Esophagus (tissue), 2 donors: Measurements from ENCODE around the gene GALNTL6. TPM values are rescaled to one million over a fixed set of nuclear protein-coding genes. Genes with fewer than 3 reads are reported as not detected.

ENCODE experiments used
- H3K27ac ChIP-seq, 2 donors: one replicate each; pipeline ENCODE4 v1.5.1; 2013; ENCODE audit warnings: low read depth in 2 of 2, mild to moderate bottlenecking in 2 of 2, inconsistent platforms in 1 of 2, low read length in 1 of 2, moderate library complexity in 1 of 2
- H3K27me3 ChIP-seq, 2 donors: one replicate each; pipeline ENCODE4 v1.6.1; 2013; ENCODE audit warnings: low read length in 2 of 2, control low read depth in 1 of 2, mild to moderate bottlenecking in 1 of 2; ENCODE audit not compliant: insufficient read depth in 2 of 2, control insufficient read depth in 1 of 2
- H3K36me3 ChIP-seq, 2 donors: one replicate each; pipeline ENCODE4 v1.6.1; 2013; ENCODE audit warnings: low read length in 1 of 2; ENCODE audit not compliant: control insufficient read depth in 2 of 2, insufficient read depth in 2 of 2
- H3K4me1 ChIP-seq, 2 donors: one replicate each; pipeline ENCODE4 v1.6.1; 2013; ENCODE audit warnings: low read length in 1 of 2; ENCODE audit not compliant: control insufficient read depth in 2 of 2, insufficient read depth in 2 of 2
- H3K4me3 ChIP-seq, 2 donors: one replicate each; pipeline ENCODE4 v1.5.1; 2013; ENCODE audit warnings: low read length in 2 of 2, mild to moderate bottlenecking in 2 of 2, low read depth in 1 of 2, moderate library complexity in 1 of 2
- H3K9me3 ChIP-seq, 2 donors: one replicate each; pipeline ENCODE4 v1.6.1; 2013; ENCODE audit warnings: mild to moderate bottlenecking in 2 of 2, low read depth in 1 of 2, low read length in 1 of 2, moderate library complexity in 1 of 2; ENCODE audit not compliant: control insufficient read depth in 2 of 2, insufficient read depth in 1 of 2
- WGBS, 2 donors: extraction: QIAGEN DNeasy Blood & Tissue Kit; methylation state at CpG; one replicate each; pipeline ENCODE4 v1.1.7; 2013; 5-methylcytosine and 5-hydroxymethylcytosine counted together
- polyA plus RNA-seq, 2 donors: library from polyadenylated mRNA; stranded (reverse); fragments of 200-250 nt; gene quantifications; one replicate each; pipeline ENCODE4 v1.2.3, GENCODE V29; 2013
- donor health status: healthy with polysubstance abuse.
- donor health status: Bipolar disorder and iron deficiency.

The GALNTL6 gene
- polyA plus RNA-seq, 2 donors = not detected

DNA sequence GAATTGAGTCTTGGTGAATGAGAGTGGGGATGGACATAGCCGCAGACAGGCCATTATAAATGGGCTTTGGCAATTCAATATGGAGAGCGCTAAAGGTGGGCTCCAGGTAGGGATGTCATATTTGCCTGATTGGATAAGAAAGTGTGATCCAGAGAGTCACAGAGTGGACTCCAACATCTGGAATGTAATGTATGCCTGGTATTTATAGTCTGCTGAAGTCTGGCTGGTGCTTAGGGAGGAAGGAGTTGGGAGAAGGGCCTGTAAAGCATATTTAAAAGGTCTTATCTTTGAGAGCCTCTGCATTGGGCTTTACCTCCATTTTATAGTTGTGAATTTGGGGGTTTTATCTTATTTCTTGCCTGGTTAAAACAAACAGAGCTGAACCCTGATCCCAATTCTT is 153.2 kb downstream of the GALNTL6 start:
- H3K4me1 ChIP-seq = no peaks in the 10 kb centered on the region
- WGBS, 2 donors = 69 to 73% methylated on average over 2 of the region's 2 CpGs
- no peak overlapping the region for H3K4me3 ChIP-seq
- H3K27ac ChIP-seq = no peak overlapping the region
- H3K36me3 ChIP-seq = no peaks in the 10 kb centered on the region
- no peaks in the 10 kb centered on the region for H3K9me3 ChIP-seq
- no peaks in the 10 kb centered on the region for H3K27me3 ChIP-seq

DNA sequence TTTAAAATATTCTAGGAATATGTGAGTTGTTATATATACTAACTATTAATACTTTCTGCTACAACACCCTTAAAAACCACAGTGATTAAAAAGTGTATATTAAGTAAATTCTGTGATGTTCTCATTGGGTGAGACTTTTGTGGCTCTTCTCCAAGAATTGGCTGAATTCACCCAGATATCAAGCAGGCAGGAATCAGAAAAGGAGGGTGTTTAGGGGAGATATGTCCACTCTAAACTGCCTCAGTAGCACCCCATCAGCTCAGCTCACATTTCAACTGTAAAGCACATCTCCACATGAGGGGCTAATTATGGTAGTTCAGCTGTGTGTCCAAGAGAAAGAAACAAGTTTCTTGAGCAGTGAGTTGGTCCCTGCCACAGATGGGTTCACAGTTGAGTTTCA is 165.0 kb downstream of the GALNTL6 start:
- Histone ChIP-seq H3K4me1 (no peaks in the 10 kb centered on the region), H3K4me3 (no peak overlapping the region), H3K9me3 (no peaks in the 10 kb centered on the region), H3K36me3 (no peaks in the 10 kb centered on the region), H3K27me3 (no peaks in the 10 kb centered on the region), H3K27ac (no peak overlapping the region)

DNA sequence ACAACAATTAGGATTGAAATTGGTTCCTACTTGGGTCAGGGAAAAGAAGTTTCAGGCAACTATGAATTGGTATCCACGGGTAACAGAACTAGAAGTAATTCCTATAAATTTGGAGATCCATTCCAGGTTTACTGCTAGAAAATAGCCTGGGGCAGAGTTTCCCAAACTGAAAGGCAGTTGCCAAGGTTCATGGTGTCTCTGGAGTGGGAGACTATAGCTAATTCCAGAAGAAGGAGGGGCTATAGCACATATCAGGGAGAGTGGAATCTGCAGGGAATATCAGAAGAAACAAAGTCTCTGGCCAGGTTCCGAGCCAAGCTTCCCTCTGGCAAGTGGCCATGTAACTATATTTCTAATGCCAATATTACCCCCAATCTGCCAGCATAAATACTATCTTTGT is 166.3 kb downstream of the GALNTL6 start:
- Histone ChIP-seq H3K36me3 (no peaks in the 10 kb centered on the region), H3K9me3 (no peaks in the 10 kb centered on the region), H3K27ac (no peak overlapping the region), H3K27me3 (no peaks in the 10 kb centered on the region), H3K4me3 (no peak overlapping the region), H3K4me1 (no peaks in the 10 kb centered on the region)
- 46 to 54% methylated on average over 2 of the region's 2 CpGs for WGBS, 2 donors

DNA sequence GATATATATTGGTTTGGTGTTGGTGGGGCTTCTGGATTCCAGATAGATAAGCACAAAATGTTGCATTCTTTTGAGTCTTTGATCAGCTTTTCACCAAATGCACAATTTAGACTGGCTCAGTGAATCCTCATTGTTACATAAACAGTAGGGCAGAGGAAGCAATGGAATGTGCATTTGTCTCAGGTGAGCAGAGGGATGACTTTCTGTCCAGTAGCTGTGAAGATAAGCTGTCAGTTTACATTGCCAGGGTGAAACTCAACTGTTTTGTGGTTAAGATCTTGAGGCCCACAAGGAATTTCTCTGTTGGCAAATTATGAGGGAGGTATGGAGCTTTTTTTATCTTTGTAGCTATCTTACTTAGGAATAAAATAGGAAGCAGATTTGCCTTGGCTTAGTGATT is 168.0 kb downstream of the GALNTL6 start:
- Histone ChIP-seq H3K27ac (no peak overlapping the region), H3K4me1 (no peaks in the 10 kb centered on the region), H3K9me3 (no peaks in the 10 kb centered on the region), H3K36me3 (no peaks in the 10 kb centered on the region), H3K4me3 (no peak overlapping the region), H3K27me3 (no peaks in the 10 kb centered on the region)

DNA sequence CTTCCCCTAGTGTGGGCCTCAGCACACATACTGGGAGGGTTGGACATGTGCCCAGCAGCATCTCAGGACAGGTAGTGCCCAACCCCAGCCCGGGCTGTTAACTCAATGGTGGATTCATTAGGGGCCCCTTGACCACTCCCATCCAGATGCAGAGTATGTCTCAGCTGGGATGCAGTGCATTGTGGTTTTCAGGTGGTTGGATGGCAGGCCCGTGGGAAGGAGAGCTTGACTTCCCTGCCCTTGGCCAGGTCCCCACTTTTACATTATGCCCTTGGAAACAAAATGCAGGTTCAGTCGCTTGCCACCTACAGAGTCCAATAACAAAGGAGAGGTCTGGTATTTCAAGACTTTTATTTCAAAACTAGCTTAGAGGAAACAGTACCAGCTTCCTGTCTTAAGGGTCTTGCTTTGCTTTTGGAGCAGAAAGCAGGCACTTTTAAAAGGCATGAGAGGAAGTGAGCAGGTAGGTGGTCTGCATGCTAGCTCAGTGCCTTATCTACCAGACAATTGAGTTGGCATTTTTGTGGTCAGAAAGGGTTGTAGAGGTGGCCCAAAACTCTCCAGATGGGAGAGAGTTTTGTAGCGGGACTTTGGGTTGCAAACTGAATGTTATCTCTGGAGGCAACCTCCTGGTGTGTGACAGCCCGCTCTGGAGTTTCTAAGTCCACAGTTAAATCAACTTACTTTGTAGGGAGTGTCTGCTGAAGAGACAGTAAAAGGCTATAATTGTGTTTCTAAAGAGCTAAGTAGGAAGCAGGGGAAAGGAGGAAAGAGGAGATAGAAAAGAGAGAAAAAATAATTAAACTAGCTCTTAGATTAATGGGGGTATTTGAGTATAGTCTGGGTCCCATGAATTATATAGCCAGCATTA is 171.0 kb downstream of the GALNTL6 start:
- Histone ChIP-seq H3K4me3 (no peak overlapping the region), H3K36me3 (no peaks in the 10 kb centered on the region), H3K4me1 (no peaks in the 10 kb centered on the region), H3K9me3 (no peaks in the 10 kb centered on the region), H3K27me3 (no peaks in the 10 kb centered on the region), H3K27ac (no peak overlapping the region)
- WGBS, 2 donors = 64 to 72% methylated on average over 5 of the region's 5 CpGs

DNA sequence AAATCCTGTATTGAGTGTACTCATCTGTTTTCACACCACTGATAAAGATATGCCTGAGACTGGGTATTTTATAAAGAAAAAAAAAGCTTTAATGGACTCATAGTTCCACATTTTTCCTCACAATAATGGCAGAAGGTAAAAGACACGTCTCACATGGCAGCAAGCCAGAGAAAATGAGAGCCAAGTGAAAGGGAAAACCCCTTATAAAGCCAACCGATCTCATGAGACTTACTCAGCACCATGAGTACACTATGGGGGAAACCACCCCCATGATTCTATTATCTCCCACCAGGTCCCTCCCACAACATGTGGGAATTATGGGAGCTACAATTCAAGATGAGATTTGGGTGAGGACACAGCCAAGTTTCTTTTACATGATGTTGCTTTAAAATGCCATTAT is 171.9 kb downstream of the GALNTL6 start:
- H3K27ac ChIP-seq = no peak overlapping the region
- H3K36me3 ChIP-seq = no peaks in the 10 kb centered on the region
- no peaks in the 10 kb centered on the region for H3K4me1 ChIP-seq
- H3K4me3 ChIP-seq = no peak overlapping the region
- no peaks in the 10 kb centered on the region for H3K27me3 ChIP-seq
- WGBS, 2 donors = 30 to 34% methylated on average over 2 of the region's 2 CpGs
- H3K9me3 ChIP-seq = no peaks in the 10 kb centered on the region

DNA sequence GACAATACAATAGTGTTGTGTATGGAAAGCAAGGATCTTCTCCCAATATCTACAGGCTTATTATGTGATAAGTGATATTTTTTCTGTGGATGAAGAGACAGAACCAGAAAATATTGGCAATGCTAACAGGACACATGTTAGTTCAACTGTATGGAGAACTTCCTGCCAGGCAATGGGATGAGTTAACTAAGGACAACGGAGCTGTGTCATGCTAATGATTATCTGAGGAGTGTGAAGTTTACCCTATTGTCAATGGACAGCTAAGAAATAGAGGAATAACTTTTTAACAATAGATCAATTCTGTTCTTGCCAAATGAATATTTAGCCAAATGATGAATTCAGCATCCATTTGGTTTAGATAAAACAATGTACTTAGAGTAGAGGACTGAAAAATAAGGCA is 180.0 kb downstream of the GALNTL6 start:
- no peaks in the 10 kb centered on the region for H3K9me3 ChIP-seq
- no peaks in the 10 kb centered on the region for H3K4me1 ChIP-seq
- H3K36me3 ChIP-seq = no peaks in the 10 kb centered on the region
- H3K27me3 ChIP-seq = no peaks in the 10 kb centered on the region
- WGBS, 2 donors = 67 to 73% methylated on average over 1 of the region's 1 CpG
- no peak overlapping the region for H3K27ac ChIP-seq
- H3K4me3 ChIP-seq = no peak overlapping the region

DNA sequence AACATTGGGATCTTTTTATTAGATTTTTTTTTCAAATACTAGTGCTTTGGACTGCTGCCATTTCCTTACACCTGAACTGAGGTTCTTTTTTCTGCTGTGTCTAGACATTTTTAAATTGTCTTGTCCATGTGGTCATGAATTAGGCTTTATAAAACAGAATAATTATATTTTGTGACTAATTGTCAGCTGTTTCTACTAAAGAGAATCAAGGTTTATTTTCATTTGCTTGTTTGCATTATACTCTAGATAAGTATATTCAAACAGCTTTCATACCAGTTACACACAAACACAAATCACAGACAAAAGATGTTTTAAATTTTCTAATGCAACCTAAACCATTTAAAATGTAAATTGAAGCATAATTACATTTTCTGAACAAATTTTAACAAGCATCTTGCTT is 194.7 kb downstream of the GALNTL6 start:
- H3K36me3 ChIP-seq = no peaks in the 10 kb centered on the region
- no peak overlapping the region for H3K4me3 ChIP-seq
- no peaks in the 10 kb centered on the region for H3K9me3 ChIP-seq
- H3K4me1 ChIP-seq = no peaks in the 10 kb centered on the region
- no peak overlapping the region for H3K27ac ChIP-seq
- no peaks in the 10 kb centered on the region for H3K27me3 ChIP-seq

DNA sequence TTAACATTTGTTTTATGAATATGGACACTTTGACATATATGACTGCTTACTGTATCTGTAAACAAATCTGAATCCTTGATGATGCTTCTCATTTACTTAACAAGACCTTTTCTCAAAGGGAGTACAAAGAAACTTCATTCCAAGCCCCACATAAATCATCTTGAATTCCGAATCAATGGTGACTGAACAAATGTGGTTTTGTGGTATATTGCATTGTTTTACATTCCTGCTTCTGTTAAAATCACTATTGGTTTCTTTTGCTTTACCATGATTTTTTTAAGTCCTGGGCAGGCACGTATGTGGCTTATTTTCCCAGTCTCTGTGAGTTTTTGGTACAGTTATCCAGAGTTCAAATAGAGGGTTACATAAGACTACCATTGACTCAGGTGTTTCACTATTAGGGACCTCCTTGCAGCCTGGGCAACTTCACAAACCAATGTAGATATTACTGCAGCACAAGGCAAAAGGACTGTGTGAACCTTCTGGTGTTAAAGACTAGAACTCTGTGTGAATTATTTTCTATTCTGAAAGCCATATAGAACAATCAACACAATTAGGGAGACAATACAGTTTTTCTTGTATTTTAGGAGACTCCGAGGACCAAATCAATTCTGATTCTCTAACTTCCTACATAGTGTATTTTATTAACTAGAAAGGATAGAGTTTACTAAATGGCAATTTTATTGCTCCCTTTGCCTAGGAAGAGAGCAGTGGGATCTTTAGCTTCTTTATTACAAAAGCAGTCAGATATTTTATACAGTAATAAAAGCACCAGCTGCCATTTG is 196.4 kb downstream of the GALNTL6 start:
- Histone ChIP-seq H3K4me1 (no peaks in the 10 kb centered on the region), H3K27ac (no peak overlapping the region)
- 58 to 59% methylated on average over 3 of the region's 3 CpGs for WGBS, 2 donors

DNA sequence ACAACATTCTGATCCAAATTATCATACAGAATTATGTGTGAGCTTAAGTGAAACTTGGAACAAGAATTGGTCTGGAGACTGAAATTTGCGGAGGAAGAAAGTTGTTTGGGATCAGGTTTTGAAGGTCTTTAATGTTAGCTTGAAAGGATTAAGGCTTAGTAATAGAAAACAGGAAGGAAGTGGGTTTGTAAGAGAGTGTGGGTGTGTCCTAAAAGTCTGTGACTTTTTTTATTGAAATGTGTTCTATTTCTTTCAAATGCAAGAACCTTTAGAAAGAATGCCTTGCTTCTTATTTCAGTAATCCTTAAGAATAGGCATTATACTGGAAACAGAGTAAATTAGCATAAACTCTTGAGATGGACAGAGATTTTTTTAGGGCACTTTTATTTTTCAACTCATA is 198.0 kb downstream of the GALNTL6 start:
- Histone ChIP-seq H3K27ac (no peak overlapping the region), H3K27me3 (no peaks in the 10 kb centered on the region), H3K36me3 (no peaks in the 10 kb centered on the region), H3K9me3 (no peaks in the 10 kb centered on the region), H3K4me3 (no peak overlapping the region), H3K4me1 (no peaks in the 10 kb centered on the region)
- 57 to 73% methylated on average over 1 of the region's 1 CpG for WGBS, 2 donors

More for the DNA sequence above, 196.4 kb downstream of the GALNTL6 start:
- Histone ChIP-seq H3K27me3 (no peaks in the 10 kb centered on the region), H3K9me3 (no peaks in the 10 kb centered on the region), H3K4me3 (no peak overlapping the region), H3K36me3 (no peaks in the 10 kb centered on the region)
